Testis (tissue), 3 donors: ENCODE results near the gene BTLA. TPM values are rescaled to one million over a fixed set of nuclear protein-coding genes. Genes with fewer than 3 reads are reported as not detected.

ENCODE experiments used
- DNase-seq: peaks from one replicate; pipeline ENCODE4 v3.0.0-alpha.2; 2019
- H3K27ac ChIP-seq, 2 donors: fragments of 200-600 bp; sonication (generic); one replicate each; pipeline ENCODE4 v1.5.1; 2019
- H3K27me3 ChIP-seq: fragments of 200-600 bp; sonication (generic); one replicate; pipeline ENCODE4 v1.5.1; 2019
- H3K36me3 ChIP-seq: fragments of 200-600 bp; sonication (generic); one replicate; pipeline ENCODE4 v1.5.1; 2017; ENCODE audit warnings: low read depth; ENCODE audit errors: missing control alignments
- H3K4me1 ChIP-seq: fragments of 200-600 bp; sonication (generic); one replicate; pipeline ENCODE4 v1.5.1; 2019
- H3K4me3 ChIP-seq, 2 donors: fragments of 200-600 bp; sonication (generic); one replicate each; pipeline ENCODE4 v1.5.1; 2017 to 2019
- H3K9me3 ChIP-seq: fragments of 200-600 bp; sonication (generic); one replicate; pipeline ENCODE4 v1.5.1; 2017
- POLR2A ChIP-seq: fragments of 450-650 bp; IDR thresholded peaks from one replicate; pipeline ENCODE4 v1.6.1; 2017; ENCODE audit warnings: antibody characterized with exemption, mild to moderate bottlenecking, moderate library complexity
- WGBS, 2 donors: methylation state at CpG; one replicate each; pipeline ENCODE4 v1.1.5; 2018; 5-methylcytosine and 5-hydroxymethylcytosine counted together
- intact Hi-C: fragments of 100-400 bp; cut with DNase I; formaldehyde crosslinking; loops from one replicate; pipeline ENCODE4 v1.15.1; 2023; ENCODE audit warnings: low total_unique reads
- polyA plus RNA-seq: library from polyadenylated mRNA; stranded (reverse); fragments of 350-450 nt; fragmentation: Illumina TruSeq; extraction: RNeasy Lipid Tissue Mini Kit (QIAGEN cat#74804); gene quantifications from one replicate; pipeline ENCODE4 v1.2.3, GENCODE V29; 2014; ENCODE audit warnings: low read depth, low replicate concordance; ENCODE audit not compliant: insufficient read depth
- total RNA-seq, 2 donors: library from RNA; depleted of rRNA; stranded (reverse); fragments of >200 nt; gene quantifications; one replicate each; pipeline ENCODE4 v1.2.3, GENCODE V29; 2016
- TF ChIP-seq, protein P1 (sequence below), 3 experiments: fragments of 450-650 bp in 2 of 3; fragments of 200-600 bp in 1 of 3; sonication (generic) in 1 of 3; IDR thresholded peaks; one replicate each; pipeline ENCODE4 v1.5.1; 2016 to 2019; ENCODE audit warnings: antibody characterized with exemption in 3 of 3, mild to moderate bottlenecking in 2 of 3, moderate library complexity in 1 of 3

Gene BTLA
- total and polyA plus RNA-seq, 3 donors from 2014 or later = 0.50 to 1.4 (median 1.2) TPM

DNA sequence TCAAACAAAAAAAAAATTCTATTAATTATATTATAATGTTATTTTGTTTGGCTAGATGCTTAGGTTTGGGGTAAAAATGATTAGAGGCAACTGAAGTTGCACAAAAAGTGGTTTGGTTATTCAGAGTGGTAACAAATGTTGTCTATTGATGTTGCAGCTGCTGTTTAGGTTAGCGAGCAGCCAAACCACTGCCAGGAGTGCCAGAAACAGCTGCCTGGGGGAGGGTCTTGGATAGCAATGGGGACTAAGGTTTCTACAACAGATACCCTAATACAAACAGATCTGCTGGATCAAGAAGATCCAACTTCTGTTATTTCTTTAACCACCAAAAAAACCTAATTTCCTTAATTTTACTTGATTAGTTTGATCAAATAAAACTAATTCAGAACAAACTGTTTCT lies 26.6 kb downstream of the BTLA start:
- H3K9me3 ChIP-seq = no peaks in the 10 kb centered on the region
- H3K36me3 ChIP-seq = no peaks in the 10 kb centered on the region
- no peak overlapping the region for H3K4me3 ChIP-seq
- H3K27me3 ChIP-seq = no peaks in the 10 kb centered on the region
- no peak for DNase-seq
- TF ChIP-seq POLR2A = no peak
- TF ChIP-seq, protein P1, sequence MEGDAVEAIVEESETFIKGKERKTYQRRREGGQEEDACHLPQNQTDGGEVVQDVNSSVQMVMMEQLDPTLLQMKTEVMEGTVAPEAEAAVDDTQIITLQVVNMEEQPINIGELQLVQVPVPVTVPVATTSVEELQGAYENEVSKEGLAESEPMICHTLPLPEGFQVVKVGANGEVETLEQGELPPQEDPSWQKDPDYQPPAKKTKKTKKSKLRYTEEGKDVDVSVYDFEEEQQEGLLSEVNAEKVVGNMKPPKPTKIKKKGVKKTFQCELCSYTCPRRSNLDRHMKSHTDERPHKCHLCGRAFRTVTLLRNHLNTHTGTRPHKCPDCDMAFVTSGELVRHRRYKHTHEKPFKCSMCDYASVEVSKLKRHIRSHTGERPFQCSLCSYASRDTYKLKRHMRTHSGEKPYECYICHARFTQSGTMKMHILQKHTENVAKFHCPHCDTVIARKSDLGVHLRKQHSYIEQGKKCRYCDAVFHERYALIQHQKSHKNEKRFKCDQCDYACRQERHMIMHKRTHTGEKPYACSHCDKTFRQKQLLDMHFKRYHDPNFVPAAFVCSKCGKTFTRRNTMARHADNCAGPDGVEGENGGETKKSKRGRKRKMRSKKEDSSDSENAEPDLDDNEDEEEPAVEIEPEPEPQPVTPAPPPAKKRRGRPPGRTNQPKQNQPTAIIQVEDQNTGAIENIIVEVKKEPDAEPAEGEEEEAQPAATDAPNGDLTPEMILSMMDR (IDR thresholded peaks at IDR 0.05) = no peak
- H3K4me1 ChIP-seq = no peaks in the 10 kb centered on the region
- intact Hi-C loops = no loop called here
- 48 to 62% methylated on average over 1 of the region's 1 CpG for WGBS, 2 donors
- no peak overlapping the region for H3K27ac ChIP-seq

- TF ChIP-seq, protein P1 (IDR thresholded peaks at IDR 0.05) = no peak
- no peak for TF ChIP-seq POLR2A
These were observed 27.5 kb downstream of the BTLA start for GRCh38 chr3:112471596-112472325.

DNA sequence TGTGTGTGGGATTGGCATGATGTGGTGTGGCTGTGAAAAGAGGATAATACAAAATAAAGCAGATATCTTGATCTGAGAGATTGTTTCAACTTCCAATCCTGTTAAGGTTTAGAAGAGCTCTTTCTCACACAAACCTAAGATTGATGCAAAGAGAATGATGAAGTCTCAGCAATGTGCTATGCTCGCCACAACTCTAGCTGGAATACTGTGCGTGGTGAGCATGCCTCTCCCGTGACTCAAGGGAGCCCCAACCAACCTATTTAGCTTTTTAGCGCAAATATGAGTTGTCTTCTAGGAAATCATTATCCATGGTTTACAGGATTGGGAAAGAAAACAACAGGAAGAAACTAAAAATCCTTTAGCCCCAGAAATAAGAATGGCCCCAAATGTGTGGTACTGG lies 28.5 kb downstream of the BTLA start:
- H3K4me3 ChIP-seq = no peak overlapping the region
- no peak for TF ChIP-seq POLR2A
- TF ChIP-seq, protein P1 (IDR thresholded peaks at IDR 0.05) = no peak
- intact Hi-C loops = no loop called here
- no peaks in the 10 kb centered on the region for H3K4me1 ChIP-seq
- no peaks in the 10 kb centered on the region for H3K27me3 ChIP-seq
- no peaks in the 10 kb centered on the region for H3K36me3 ChIP-seq
- DNase-seq = no peak
- H3K9me3 ChIP-seq = no peaks in the 10 kb centered on the region
- no peak overlapping the region for H3K27ac ChIP-seq
- 95 to 99% methylated on average over 4 of the region's 4 CpGs for WGBS, 2 donors

More at GRCh38 chr3:112471596-112472325, 27.5 kb downstream of the BTLA start:
- H3K4me3 ChIP-seq = no peak overlapping the region
- no peak for DNase-seq
- WGBS, 2 donors = 84 to 86% methylated on average over 4 of the region's 4 CpGs
- H3K27me3 ChIP-seq = no peaks in the 10 kb centered on the region
- no peaks in the 10 kb centered on the region for H3K9me3 ChIP-seq
- no peaks in the 10 kb centered on the region for H3K4me1 ChIP-seq
- no peak overlapping the region for H3K27ac ChIP-seq
- H3K36me3 ChIP-seq = no peaks in the 10 kb centered on the region
- intact Hi-C loops = no loop called here

DNA sequence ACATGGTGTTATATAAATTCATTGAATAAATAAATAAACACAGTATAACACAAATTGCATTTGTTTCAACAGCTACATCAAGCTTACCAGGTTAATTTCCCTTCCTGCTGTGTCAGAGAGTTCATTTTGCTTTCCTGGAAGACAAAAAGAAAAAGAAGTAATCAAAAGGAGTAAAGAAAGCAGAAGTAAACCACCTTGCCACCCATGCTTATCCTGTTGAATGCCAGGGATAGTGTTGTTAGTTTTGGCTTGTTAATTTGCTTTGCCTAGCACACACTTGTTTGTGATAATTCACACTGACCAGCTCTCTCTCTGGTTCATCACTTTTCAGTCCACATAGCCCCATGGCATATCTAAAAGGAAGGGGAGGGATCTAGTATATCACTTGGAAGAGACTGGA lies 29.6 kb downstream of the BTLA start:
- Histone ChIP-seq H3K9me3 (no peaks in the 10 kb centered on the region), H3K27me3 (no peaks in the 10 kb centered on the region), H3K4me1 (no peaks in the 10 kb centered on the region), H3K4me3 (no peak overlapping the region), H3K27ac (no peak overlapping the region), H3K36me3 (no peaks in the 10 kb centered on the region)
- DNase-seq = no peak
- intact Hi-C loops = no loop called here
- no peak for TF ChIP-seq POLR2A
- TF ChIP-seq, protein P1 (IDR thresholded peaks at IDR 0.05) = no peak

GRCh38 chr3:112467539-112467938 lies 31.7 kb downstream of the BTLA start:
- intact Hi-C loops = no loop called here
- H3K4me1 ChIP-seq = no peaks in the 10 kb centered on the region
- H3K27me3 ChIP-seq = no peaks in the 10 kb centered on the region
- H3K9me3 ChIP-seq = no peaks in the 10 kb centered on the region
- TF ChIP-seq, protein P1 (IDR thresholded peaks at IDR 0.05) = no peak
- TF ChIP-seq POLR2A = no peak
- WGBS, 2 donors = 79 to 85% methylated on average over 1 of the region's 1 CpG
- H3K4me3 ChIP-seq = no peak overlapping the region
- no peak for DNase-seq
- H3K27ac ChIP-seq = no peak overlapping the region
- H3K36me3 ChIP-seq = no peaks in the 10 kb centered on the region
